GM12878 (cell line): Measurements from ENCODE around the gene ITM2C. TPM values are rescaled to one million over a fixed set of nuclear protein-coding genes. Genes with fewer than 3 reads are reported as not detected.
A peak's percentile ranks its signal among the peaks of the same experiment; 100 is the strongest.

ENCODE experiments used
- KLF5 ChIP-seq: fragments of 450-650 bp; IDR thresholded peaks from 2 replicates; pipeline ENCODE4 v1.6.1; 2014; ENCODE audit warnings: mild to moderate bottlenecking; ENCODE audit not compliant: partially characterized antibody
- MEF2B ChIP-seq: fragments of 450-650 bp; IDR thresholded peaks from 2 replicates; pipeline ENCODE4 v1.6.1; 2018; ENCODE audit warnings: mild to moderate bottlenecking, moderate library complexity; ENCODE audit not compliant: partially characterized antibody, poor library complexity, severe bottlenecking
- PML ChIP-seq: IDR thresholded peaks from 2 replicates; pipeline ENCODE4 v1.6.1; 2012; ENCODE audit warnings: low read length, inconsistent platforms
- USF2 ChIP-seq: IDR thresholded peaks from 2 replicates; pipeline ENCODE4 v1.6.1; 2011; ENCODE audit warnings: low read depth, low read length, improper control_type of control experiment, borderline replicate concordance
- ZBTB4 ChIP-seq: fragments of 450-650 bp; formaldehyde crosslinking; IDR thresholded peaks from 2 replicates; pipeline ENCODE4 v1.4.0; 2022; ENCODE audit warnings: mild to moderate bottlenecking, moderate library complexity
- polyA plus RNA-seq, 11 experiments: library from polyadenylated mRNA; depleted of rRNA in 4 of 11; unstranded in 6 of 11; stranded (reverse) in 5 of 11; fragments of >200 nt; fragmentation: Nextera tagmentation in 4 of 11; fragmentation: Illumina TruSeq in 1 of 11; extraction: Ambion mirVana in 4 of 11; extraction: Trizol in 1 of 11; gene quantifications; 1 replicate in 1 of 11; 2 replicates in 10 of 11; pipeline versions ENCODE4 v1.2.1 to v1.2.3, GENCODE V29; 2011 to 2016; ENCODE audit warnings: inconsistent platforms in 2 of 11, missing spikeins in 2 of 11, low read depth in 1 of 11
- total RNA-seq, 4 experiments: library from RNA; depleted of rRNA in 3 of 4; stranded (reverse); fragments of >200 nt in 3 of 4; fragmentation: Illumina TruSeq in 1 of 4; extraction: Trizol in 1 of 4; gene quantifications; 2 replicates each; pipeline versions ENCODE4 v1.2.1 to v1.2.3, GENCODE V29; 2013 to 2021
- TF ChIP-seq, protein P1 (sequence below): IDR thresholded peaks from 2 replicates; pipeline ENCODE4 v1.6.1; 2011; ENCODE audit warnings: mild to moderate bottlenecking, low read depth, low read length, moderate library complexity; ENCODE audit not compliant: insufficient replicate concordance

The ITM2C gene
- total and polyA plus RNA-seq, 10 of the 15 experiments (the other 5 are each of a cell fraction or from before 2014, with no cell fraction given) = 5.4 to 195 (median 149) TPM

GRCh38 chr2:230828272-230828961, 36.3 kb upstream of the ITM2C start (continued):
- TF ChIP-seq ZBTB4 (CRISPR knock-in tag) (no peak), USF2 (no peak), MEF2B (peak; percentile 11), KLF5 (no peak), PML (no peak)
- TF ChIP-seq, protein P1, sequence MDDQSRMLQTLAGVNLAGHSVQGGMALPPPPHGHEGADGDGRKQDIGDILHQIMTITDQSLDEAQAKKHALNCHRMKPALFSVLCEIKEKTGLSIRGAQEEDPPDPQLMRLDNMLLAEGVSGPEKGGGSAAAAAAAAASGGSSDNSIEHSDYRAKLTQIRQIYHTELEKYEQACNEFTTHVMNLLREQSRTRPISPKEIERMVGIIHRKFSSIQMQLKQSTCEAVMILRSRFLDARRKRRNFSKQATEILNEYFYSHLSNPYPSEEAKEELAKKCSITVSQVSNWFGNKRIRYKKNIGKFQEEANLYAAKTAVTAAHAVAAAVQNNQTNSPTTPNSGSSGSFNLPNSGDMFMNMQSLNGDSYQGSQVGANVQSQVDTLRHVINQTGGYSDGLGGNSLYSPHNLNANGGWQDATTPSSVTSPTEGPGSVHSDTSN = no peak
